NCI-H2227 (cell line): ENCODE data around the gene PRSS36.
"Not testable (repeated sequence)": the region's sequence is repeated elsewhere in the genome, so short reads cannot be mapped to it uniquely, and the experiment has no call there.

Source experiments
- DNase-seq: peaks from one replicate; lab custom pipeline; 2025; ENCODE audit not compliant: unreplicated experiment; lab: John Stamatoyannopoulos, UW

The PRSS36 gene

GRCh38 chr16:31106509-31107464 is 43.1 kb downstream of the PRSS36 start:
- DNase-seq: no peak

- peak; percentile 15 for DNase-seq
Observed at GRCh38 chr16:31105677-31106213, 44.1 kb downstream of the PRSS36 start.

GRCh38 chr16:31100876-31101641 is 48.8 kb downstream of the PRSS36 start:
- DNase-seq: not testable (repeated sequence)

GRCh38 chr16:31099860-31100638 is 49.8 kb downstream of the PRSS36 start:
- no peak for DNase-seq

GRCh38 chr16:31094424-31095120 is 55.3 kb downstream of the PRSS36 start, which contains the start of gene VKORC1:
Gene VKORC1 (minus strand): TSS chr16:31094797. CDS start chr16:31094729, 68 bp downstream.
- peak; percentile 97 for DNase-seq

- DNase-seq: peak; percentile 46
Observed at GRCh38 chr16:31094088-31094423, 55.8 kb downstream of the PRSS36 start.

GRCh38 chr16:31093132-31093703 is 56.6 kb downstream of the PRSS36 start:
- peak; percentile 71 for DNase-seq

GRCh38 chr16:31092330-31092729 is 57.5 kb downstream of the PRSS36 start:
- DNase-seq: no peak

- no peak for DNase-seq
Observed at GRCh38 chr16:31090540-31090939, 59.3 kb downstream of the PRSS36 start.

- no peak for DNase-seq
Observed at GRCh38 chr16:31089199-31089598, 60.7 kb downstream of the PRSS36 start.
